GM18505 (cell line): ENCODE data around the gene COL25A1.

Experiments used
- ATAC-seq: cut with Tn5 transposase; IDR thresholded peaks from one replicate; pipeline ENCODE4 v1.9.1; 2021; ENCODE audit not compliant: unreplicated experiment
- POLR2A ChIP-seq: IDR thresholded peaks from 4 replicates; pipeline ENCODE4 v1.6.1; 2011; ENCODE audit warnings: borderline replicate concordance; ENCODE audit not compliant: insufficient read depth, insufficient read length; ENCODE audit errors: extremely low read depth

COL25A1 gene

GRCh38 chr4:109302361-109303139 lies at the start of gene COL25A1:
Gene COL25A1 (minus strand): TSS chr4:109302658.
- no peak for ATAC-seq
- TF ChIP-seq POLR2A = no peak

GRCh38 chr4:109350121-109350520 lies 47.7 kb upstream of the COL25A1 start:
- TF ChIP-seq POLR2A = no peak
- no peak for ATAC-seq

- no peak for TF ChIP-seq POLR2A
- no peak for ATAC-seq
These were observed 32.0 kb upstream of the COL25A1 start for GRCh38 chr4:109334129-109335105.

DNA sequence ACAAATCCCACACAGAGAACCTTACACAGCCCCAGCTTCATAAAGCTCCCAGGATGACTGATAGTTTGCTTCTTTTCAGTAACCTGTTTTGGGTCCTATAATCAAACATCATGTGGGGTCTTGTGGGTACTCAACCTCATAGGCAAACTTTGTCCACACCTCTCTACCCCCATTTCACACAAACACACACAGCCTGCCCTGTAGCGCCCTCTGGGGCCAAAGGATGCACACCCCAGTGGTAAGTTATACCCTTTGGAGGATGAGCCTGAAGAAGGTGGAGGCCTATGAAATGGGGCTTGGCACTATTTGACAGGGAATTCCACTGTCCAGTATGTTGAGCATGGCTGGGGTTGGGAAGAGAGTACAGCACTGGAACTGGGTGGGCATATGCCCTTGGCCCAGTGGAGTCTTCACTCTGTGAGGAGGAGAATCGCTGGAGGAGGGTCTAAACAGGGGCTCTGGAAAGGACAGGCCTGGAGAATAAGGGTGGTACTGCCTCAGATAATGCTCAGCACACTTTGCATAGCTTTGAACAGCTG lies 30.5 kb upstream of the COL25A1 start:
- no peak for TF ChIP-seq POLR2A
- ATAC-seq = no peak

DNA sequence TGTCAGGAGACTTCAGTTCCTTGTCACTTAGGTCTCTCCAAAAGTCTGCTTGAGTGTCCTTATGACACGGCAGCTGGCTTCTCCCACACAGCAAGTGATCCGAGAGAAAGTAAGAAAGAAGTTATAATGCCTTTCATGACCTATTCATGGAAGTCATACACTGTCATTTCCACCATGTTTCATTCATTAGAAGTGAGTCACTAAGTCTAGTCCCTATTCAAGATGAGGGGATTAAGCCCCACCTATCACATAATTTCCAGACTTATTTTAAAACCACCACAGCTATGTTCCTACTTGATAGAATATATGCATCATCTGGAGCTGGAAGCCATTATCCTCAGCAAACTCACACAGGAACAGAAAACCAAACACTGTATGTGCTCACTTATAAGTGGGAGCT lies 25.2 kb upstream of the COL25A1 start:
- ATAC-seq = no peak
- TF ChIP-seq POLR2A = no peak

- TF ChIP-seq POLR2A = no peak
- no peak for ATAC-seq
These were observed 23.2 kb upstream of the COL25A1 start for GRCh38 chr4:109325698-109326097.

- no peak for TF ChIP-seq POLR2A
- no peak for ATAC-seq
These were observed 20.9 kb upstream of the COL25A1 start for GRCh38 chr4:109323348-109323747.

GRCh38 chr4:109321232-109321631 lies 18.8 kb upstream of the COL25A1 start:
- no peak for TF ChIP-seq POLR2A
- ATAC-seq = no peak

DNA sequence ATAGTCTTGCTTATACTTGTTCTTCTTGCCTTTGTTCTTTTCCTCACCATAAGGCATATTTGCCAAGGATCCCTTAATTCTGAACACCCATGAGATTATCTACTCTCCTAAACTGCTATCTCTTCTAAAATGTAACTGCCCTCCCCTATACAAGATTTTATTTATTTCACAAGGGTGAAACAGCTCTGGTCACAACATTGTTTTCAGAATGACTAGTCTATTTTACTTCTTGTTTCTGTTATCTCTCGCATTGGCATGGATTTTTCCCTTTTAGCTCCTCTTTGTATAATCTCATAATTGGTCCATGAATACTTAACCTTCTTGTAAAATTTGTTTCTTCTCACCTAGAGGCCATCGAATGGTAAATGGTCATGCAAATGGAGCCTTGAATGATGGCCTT lies 17.2 kb upstream of the COL25A1 start:
- no peak for TF ChIP-seq POLR2A

DNA sequence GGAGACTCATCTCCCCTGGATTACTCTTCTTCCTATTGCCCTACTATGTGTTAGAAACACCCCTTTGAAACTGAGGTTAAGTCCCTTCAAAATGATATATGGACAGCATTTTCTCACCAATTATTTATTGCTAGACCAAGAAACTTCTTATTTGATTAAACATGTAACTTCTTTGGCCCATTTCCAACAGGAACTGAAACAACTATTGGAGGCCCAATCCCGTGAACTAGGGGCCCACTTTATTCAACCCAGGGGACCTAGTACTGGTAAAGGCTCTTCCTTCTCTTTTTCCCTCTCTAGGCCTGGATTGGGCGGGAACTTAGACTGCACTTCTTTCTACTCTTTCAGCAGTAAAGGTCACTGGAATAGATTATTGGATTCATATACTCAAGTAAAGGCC lies 16.7 kb upstream of the COL25A1 start:
- no peak for TF ChIP-seq POLR2A
- no peak for ATAC-seq

More for the DNA sequence above, 17.2 kb upstream of the COL25A1 start:
- no peak for ATAC-seq

GRCh38 chr4:109315818-109316217 lies 13.4 kb upstream of the COL25A1 start:
- no peak for ATAC-seq
- no peak for TF ChIP-seq POLR2A

GRCh38 chr4:109315341-109315740 lies 12.9 kb upstream of the COL25A1 start:
- ATAC-seq = no peak
- TF ChIP-seq POLR2A = no peak
